ENCODE results near the gene DOCK4. TPM values are rescaled to one million over a fixed set of nuclear protein-coding genes. Genes with fewer than 3 reads are reported as not detected.

DOCK4 gene
- total and polyA plus RNA-seq, 2 of the 8 experiments (the other 6 are each of a cell fraction or from before 2014, with no cell fraction given), result 5.1 to 23.6 TPM

- peak; percentile 92 for TF ChIP-seq TEAD4 (IDR thresholded peaks at IDR 0.05; ENCODE audit: low read depth, low read length)
- no peak for TF ChIP-seq CTCF (IDR thresholded peaks at IDR 0.05; ENCODE audit: control extremely low read depth in 1 of 3, insufficient read depth in 1 of 3, low read depth in 1 of 3, low read length in 3 of 3)
- no peak for TF ChIP-seq CEBPB (IDR thresholded peaks at IDR 0.05; ENCODE audit: low read depth, low read length)
- TF ChIP-seq ATF3 (IDR thresholded peaks at IDR 0.05; ENCODE audit: insufficient read depth, low read depth, low read length), result no peak
- no peak for TF ChIP-seq JUND (IDR thresholded peaks at IDR 0.05; ENCODE audit: low read length)
- TF ChIP-seq SIRT6 (IDR thresholded peaks at IDR 0.05; ENCODE audit: low read length), result no peak
- peak; percentile 1 for TF ChIP-seq NANOG (IDR thresholded peaks at IDR 0.05; ENCODE audit: insufficient read depth, low read depth, low read length, poor library complexity, severe bottlenecking)
- TF ChIP-seq SIX5 (IDR thresholded peaks at IDR 0.05; ENCODE audit: low read depth, low read length), result no peak
- TF ChIP-seq BACH1 (IDR thresholded peaks at IDR 0.05; ENCODE audit: low read length), result no peak
- TF ChIP-seq KDM5A (IDR thresholded peaks at IDR 0.05; ENCODE audit: low read length), result no peak
- TF ChIP-seq POU5F1 (IDR thresholded peaks at IDR 0.05; ENCODE audit: low read depth, low read length), result no peak
- TF ChIP-seq MAX (IDR thresholded peaks at IDR 0.05), result no peak
- no peak for TF ChIP-seq BCL11A (IDR thresholded peaks at IDR 0.05; ENCODE audit: low read depth in 2 of 2, low read length in 2 of 2)
- TF ChIP-seq ATF2 (IDR thresholded peaks at IDR 0.05; ENCODE audit: low read length), result no peak
- no peak for TF ChIP-seq JUN (IDR thresholded peaks at IDR 0.05; ENCODE audit: low read depth, low read length)
- no peak for TF ChIP-seq MAFK (IDR thresholded peaks at IDR 0.05; ENCODE audit: low read depth, low read length)
- no peak for TF ChIP-seq BRCA1 (IDR thresholded peaks at IDR 0.05; ENCODE audit: low read depth, low read length)
- no peak for TF ChIP-seq TCF12 (IDR thresholded peaks at IDR 0.05; ENCODE audit: low read depth, low read length)
- TF ChIP-seq SP2 (IDR thresholded peaks at IDR 0.05; ENCODE audit: low read length), result no peak
- TF ChIP-seq SIN3A (conservative IDR thresholded peaks at IDR 0.05 in 1 of 2, IDR thresholded peaks at IDR 0.05 in 1 of 2; ENCODE audit: low read depth in 1 of 2, low read length in 2 of 2), result peak; percentile 44 to 84; a peak in 3 of 4 replicates
Observed at GRCh38 chr7:112205343-112206237, 609 bp downstream of the DOCK4 start (continued).

Measured in H1 (cell line).